Amygdala (tissue), 56 donors: ENCODE measurements around the gene DLGAP3.

ENCODE experiments used
- DNase-seq, 56 donors: peaks; one replicate each; lab custom pipeline; 2025; lab: John Stamatoyannopoulos, UW

The DLGAP3 gene

DNA sequence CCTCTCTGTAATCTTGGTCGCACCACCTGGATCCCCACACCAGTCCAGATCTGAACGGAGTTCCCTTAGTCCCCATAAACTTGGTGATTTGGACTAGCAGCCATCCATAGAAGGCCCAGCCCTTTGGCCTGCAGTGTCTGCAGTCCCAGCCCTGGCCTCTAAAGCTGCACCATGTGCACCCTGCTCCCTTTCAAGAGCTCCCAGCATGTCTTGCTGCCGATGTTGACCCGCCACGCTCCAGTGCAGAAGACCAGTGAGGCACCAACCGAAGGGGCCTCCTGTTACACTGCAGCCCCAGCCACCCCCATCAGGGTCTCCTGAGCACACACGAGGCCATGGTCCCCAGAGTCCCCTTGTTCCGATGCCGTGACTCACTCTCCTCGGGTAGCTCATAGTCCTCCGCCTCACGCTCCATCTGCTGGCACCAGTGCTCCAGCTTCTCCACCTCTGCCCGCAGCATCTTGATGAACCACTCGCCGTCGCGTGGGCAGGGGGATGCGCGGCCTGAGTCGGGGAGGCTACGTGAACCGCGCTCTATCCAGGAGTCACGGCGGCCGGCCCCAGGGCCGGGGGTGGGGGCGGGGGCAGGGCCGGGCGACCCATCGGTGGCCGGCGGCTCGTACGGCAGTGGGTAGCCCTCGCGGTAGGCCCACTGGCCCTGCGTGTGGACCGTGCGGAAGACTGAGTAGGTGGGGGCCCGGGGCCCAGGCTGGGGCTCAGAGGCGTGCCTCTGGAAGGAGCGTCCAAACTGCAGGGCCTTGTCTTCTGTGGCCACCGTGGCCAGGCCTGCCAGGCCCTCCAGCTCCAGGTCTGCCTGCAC, 61.0 kb downstream of the DLGAP3 start:
- no peak for DNase-seq

DNA sequence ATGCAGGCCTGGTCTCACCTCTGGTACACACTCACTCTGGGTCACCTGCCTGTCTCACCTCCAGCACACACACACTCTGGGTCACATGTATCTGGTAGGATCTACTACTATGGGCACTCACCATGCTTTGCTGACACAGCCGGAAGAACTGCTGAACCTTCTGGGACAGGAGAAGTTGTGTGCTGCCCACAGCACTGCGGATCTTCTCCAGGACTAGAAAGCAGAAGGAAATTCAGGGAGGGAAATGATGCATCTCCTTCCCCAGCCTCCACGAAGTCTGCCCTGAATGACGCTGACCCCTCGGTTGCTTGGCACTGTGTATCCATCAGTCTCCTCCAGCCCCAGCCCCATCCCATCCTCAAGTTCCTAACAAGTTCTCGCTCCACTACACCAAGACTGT, 62.0 kb downstream of the DLGAP3 start:
- DNase-seq: peak in 1 of 56 donors; percentile 19

- no peak for DNase-seq
Measured at GRCh38 chr1:34866762-34867109, 62.7 kb downstream of the DLGAP3 start.

- DNase-seq: peak in 44 of 56 donors; percentile 16 to 86 (median 48)
Measured at GRCh38 chr1:34865981-34866761, 63.3 kb downstream of the DLGAP3 start.

GRCh38 chr1:34865573-34865972, 63.9 kb downstream of the DLGAP3 start:
- no peak for DNase-seq

DNA sequence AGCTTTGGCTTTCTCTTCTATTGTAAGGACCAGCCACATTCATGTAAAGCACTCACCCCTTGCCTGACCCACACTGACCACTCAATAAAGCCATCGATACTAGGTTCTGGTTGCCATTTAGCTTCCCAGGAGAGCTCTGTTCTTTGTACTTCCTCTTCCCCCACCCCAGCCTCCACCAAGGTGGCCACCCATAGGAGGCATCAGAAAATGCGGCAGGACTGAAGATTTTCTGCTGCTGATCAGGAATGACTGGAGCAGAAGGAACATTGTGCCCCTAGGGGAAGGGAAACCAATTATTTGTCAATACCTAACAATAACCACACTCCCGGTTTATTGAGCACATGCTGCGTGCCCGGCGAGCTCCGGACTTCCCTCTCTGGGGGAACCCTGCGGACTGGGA, 64.7 kb downstream of the DLGAP3 start:
- no peak for DNase-seq

DNA sequence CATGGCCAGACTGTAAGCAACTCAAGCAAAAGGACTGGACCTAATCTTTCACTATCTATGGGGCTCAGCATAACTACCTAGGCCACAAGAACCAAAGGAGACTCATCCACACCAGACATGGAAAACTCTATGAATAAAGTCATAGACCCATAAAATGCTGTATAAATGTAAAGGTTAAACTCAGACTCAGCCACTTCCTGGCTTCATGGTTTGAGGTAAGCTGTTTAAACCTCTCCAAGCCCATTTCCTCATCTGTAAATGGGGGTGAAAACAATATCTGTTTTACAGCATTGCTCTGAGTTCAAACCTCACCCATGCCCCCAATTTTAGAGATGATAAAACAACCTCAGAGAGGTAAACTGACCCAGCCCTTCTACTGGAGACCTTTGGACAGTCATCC, 65.9 kb downstream of the DLGAP3 start:
- DNase-seq: no peak

GRCh38 chr1:34859446-34860200, 69.8 kb downstream of the DLGAP3 start, which contains the start of gene SMIM12:
Gene SMIM12 (minus strand): TSS chr1:34859749. CDS start chr1:34855977, 3,772 bp downstream.
- DNase-seq: peak; percentile 34 to 95 (median 86)

GRCh38 chr1:34858901-34859445, 70.5 kb downstream of the DLGAP3 start:
- DNase-seq: peak in 7 of 56 donors; percentile 25 to 53 (median 38)

- no peak for DNase-seq
Measured at GRCh38 chr1:34856697-34857096, 72.8 kb downstream of the DLGAP3 start.

- peak in 54 of 56 donors; percentile 8 to 93 (median 80) for DNase-seq
Measured at GRCh38 chr1:34852677-34853217, 76.7 kb downstream of the DLGAP3 start.

DNA sequence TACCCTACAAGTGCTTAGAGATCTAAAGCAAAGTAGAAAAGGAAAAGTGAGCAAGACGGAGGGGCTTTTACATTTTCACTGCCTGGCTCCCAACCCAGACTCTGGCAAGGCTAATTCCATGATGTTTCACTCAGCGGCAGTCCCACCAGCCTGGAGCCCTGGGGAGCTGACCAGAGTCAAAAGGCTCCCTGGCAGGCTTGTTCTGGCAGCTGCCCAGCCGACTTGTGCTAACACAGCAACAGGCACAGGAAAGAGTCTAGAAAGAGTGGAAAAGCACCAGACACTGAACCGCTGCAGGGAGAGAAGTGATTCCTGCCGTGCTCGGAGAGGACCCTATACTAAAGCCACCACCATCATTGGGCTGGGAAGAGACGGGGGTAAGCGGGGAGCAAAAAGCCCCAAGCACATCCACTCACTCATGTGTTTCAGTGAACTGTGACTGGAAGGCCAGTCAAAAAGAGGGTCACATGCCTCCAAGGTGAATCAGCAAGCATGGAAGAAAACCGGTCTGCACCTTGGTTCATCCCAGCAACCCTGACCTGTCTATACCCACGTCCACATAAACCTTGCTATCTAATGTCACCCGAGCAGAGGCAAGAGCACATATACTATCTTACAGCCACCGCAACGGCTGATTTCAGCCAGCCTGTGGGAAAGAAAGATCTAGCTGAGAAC, 77.9 kb downstream of the DLGAP3 start:
- peak in 12 of 56 donors; percentile 7 to 35 (median 20) for DNase-seq

DNA sequence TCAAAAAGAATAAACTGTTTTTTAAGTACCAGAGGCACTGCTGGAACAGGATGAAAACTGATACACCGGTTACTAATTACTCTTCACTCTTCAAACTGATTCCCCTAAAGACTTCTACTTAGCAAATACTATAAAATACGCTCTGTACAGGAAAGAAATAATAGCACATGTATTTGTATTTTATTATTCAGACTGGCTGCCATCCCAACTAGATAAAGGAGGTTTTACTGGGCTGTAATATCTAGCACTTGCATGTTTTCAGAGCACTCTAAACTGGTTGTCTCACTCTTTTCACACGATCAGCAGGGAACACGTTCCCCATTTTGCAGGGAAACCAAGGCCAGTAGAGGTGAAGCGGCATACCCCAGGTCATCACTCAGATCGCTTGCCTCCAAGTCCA, 79.1 kb downstream of the DLGAP3 start:
- DNase-seq: no peak

GRCh38 chr1:34847094-34847493, 82.4 kb downstream of the DLGAP3 start:
- DNase-seq: no peak

DNA sequence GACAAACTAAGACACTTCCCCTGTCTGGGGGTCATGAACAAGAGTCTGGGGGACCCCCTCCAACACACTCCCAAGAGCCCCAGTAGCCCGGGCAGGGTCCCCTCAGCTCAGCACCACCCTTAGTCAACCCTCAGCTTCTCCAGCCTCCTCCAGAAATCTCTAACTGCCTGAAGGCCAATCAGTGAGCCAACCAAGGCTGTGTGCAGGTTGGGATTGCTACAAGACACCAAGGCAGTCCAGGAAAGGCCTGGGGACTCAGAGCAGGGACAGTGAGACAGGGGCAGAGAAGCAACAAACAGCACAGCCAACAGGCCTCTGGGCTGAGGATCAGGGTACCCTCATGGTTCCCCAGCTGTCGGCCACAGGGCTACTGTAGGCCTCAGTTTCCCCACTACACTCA, 83.2 kb downstream of the DLGAP3 start:
- DNase-seq: no peak

DNA sequence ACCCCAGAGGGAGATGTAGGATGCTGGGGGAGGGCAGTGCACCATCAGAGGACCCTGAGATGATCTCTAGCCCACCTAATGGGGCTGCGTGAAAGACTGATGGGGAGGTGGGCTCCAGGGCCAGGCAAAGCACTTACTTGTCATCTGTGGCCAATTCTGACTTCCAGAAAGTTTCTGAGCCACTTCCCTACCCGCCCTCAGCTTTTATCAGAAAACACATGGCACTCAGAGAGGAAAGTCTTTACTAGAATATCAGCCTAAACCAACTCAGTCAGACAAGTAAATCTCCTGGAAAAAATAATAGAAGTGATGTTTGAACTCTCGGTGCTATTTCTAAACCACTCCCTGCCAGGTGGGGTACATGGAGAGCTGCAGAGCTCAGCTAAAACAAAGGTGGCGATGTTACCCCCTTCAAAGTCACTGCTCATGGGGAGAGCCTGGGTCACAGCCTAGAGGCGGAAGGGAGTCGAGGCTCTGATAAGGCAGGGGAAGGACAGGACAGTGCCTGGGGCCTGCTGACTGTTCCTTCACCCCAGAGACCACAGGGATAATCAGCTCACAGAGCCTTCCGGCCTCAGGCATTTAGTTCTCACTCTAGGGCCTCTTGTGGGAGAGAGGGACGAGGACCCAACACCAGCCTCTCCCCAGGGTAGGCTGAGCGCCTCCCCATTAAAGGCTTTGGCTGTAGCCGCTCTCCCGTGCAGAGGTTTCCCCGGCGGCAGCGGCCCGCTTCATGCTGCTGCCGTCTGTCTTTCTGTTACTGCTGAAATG, 84.1 kb downstream of the DLGAP3 start:
- DNase-seq: no peak

- peak in 10 of 56 donors; percentile 11 to 32 (median 20) for DNase-seq
Measured at GRCh38 chr1:34844252-34844634, 85.2 kb downstream of the DLGAP3 start.

GRCh38 chr1:34843392-34844251, 85.8 kb downstream of the DLGAP3 start:
- no peak for DNase-seq
